Hepatocyte (in vitro differentiated cells): Measurements from ENCODE around the gene IQCB1.

ENCODE experiments used
- CTCF ChIP-seq: fragments of 200-600 bp; sonication (generic); IDR thresholded peaks from 2 replicates; pipeline ENCODE4 v1.5.1; 2016; ENCODE audit warnings: antibody characterized with exemption, mild to moderate bottlenecking; ENCODE audit not compliant: poor library complexity
- EZH2 ChIP-seq: fragments of 200-600 bp; sonication (generic); IDR thresholded peaks from 2 replicates; pipeline ENCODE4 v1.6.1; 2016; ENCODE audit warnings: antibody characterized with exemption, mild to moderate bottlenecking, borderline replicate concordance

GRCh38 chr3:121818578-121818977 lies 16.3 kb downstream of the IQCB1 start:
- TF ChIP-seq CTCF (no peak), EZH2 (no peak)
